OCI-LY3 (cell line): ENCODE measurements around the gene TUBA4B.
"Not testable (repeated sequence)": the region's sequence is repeated elsewhere in the genome, so short reads cannot be mapped to it uniquely, and the experiment has no call there.

Experiments used
- H2AFZ ChIP-seq: fragments of 200-600, 300-600 bp; shearing (Covaris generic); 2 replicates; pipeline ENCODE4 v1.6.0; 2014; ENCODE audit warnings: antibody characterized with exemption, low read depth, low read length
- H3K27ac ChIP-seq: fragments of 200-600, 300-600 bp; sonication (generic); 2 replicates; pipeline ENCODE4 v1.5.1; 2014; ENCODE audit warnings: mild to moderate bottlenecking, low read length, moderate library complexity, mixed read lengths
- H3K27me3 ChIP-seq: fragments of 200-600, 300-600 bp; sonication (generic); 2 replicates; pipeline ENCODE4 v1.6.1; 2014; ENCODE audit warnings: low read depth, low read length, mixed read lengths
- H3K36me3 ChIP-seq: fragments of 200-600, 300-600 bp; sonication (generic); replicated peaks from 2 replicates; pipeline ENCODE3; 2014; ENCODE audit warnings: low read depth, low read length, mixed read lengths
- H3K4me1 ChIP-seq: fragments of 300-600, 200-600 bp; sonication (generic); 2 replicates; pipeline ENCODE4 v1.6.1; 2014; ENCODE audit warnings: low read length, mixed read lengths
- H3K4me2 ChIP-seq: fragments of 200-600, 300-600 bp; sonication (generic); 2 replicates; pipeline ENCODE4 v1.6.1; 2014; ENCODE audit warnings: low read length, mixed read lengths
- H3K4me3 ChIP-seq: fragments of 300-600, 200-600 bp; sonication (generic); 2 replicates; pipeline ENCODE4 v1.5.1; 2014; ENCODE audit warnings: antibody characterized with exemption, mild to moderate bottlenecking, low read length, moderate library complexity
- H3K79me2 ChIP-seq: fragments of 300-600, 200-600 bp; shearing (Covaris generic); 2 replicates; pipeline ENCODE4 v1.6.1; 2014; ENCODE audit warnings: mild to moderate bottlenecking, low read length, mixed read lengths
- H3K9ac ChIP-seq: fragments of 300-600, 200-600 bp; shearing (Covaris generic); 2 replicates; pipeline ENCODE4 v1.6.0; 2014; ENCODE audit warnings: mild to moderate bottlenecking, low read length, moderate library complexity
- H3K9me3 ChIP-seq: fragments of 200-600, 300-600 bp; shearing (Covaris generic); 2 replicates; pipeline ENCODE4 v1.6.1; 2014; ENCODE audit warnings: low read length, mixed read lengths; ENCODE audit not compliant: insufficient read depth
- H4K20me1 ChIP-seq: fragments of 200-600, 300-600 bp; sonication (generic); 2 replicates; pipeline ENCODE4 v1.6.1; 2016; ENCODE audit warnings: low read length, mixed read lengths; ENCODE audit not compliant: insufficient read depth
- CTCF ChIP-seq: fragments of 200-600, 300-600 bp; sonication (generic); IDR thresholded peaks from 2 replicates; pipeline ENCODE4 v1.5.1; 2014; ENCODE audit warnings: antibody characterized with exemption, low read length, low read depth
- EZH2phosphoT487 ChIP-seq: fragments of 200-600 bp; shearing (Covaris generic); IDR thresholded peaks from 2 replicates; pipeline ENCODE4 v1.6.1; 2018; ENCODE audit warnings: antibody characterized with exemption, mixed run types, low read depth

Gene TUBA4B

GRCh38 chr2:219309278-219309677, 56.2 kb downstream of the TUBA4B start, which contains the start of gene PTPRN:
Gene PTPRN (minus strand): TSS chr2:219309401. CDS start chr2:219309332, 69 bp downstream.
- Histone ChIP-seq H3K27ac (no peak within 1 kb of the TSS), H3K36me3 (no peaks in the 10 kb centered on the region), H3K4me2 (no peak within 1 kb of the TSS), H3K27me3 (peaks cover 28% of the 10 kb centered on the region), H3K4me3 (no peak within 1 kb of the TSS), H3K9ac (no peak within 1 kb of the TSS), H4K20me1 (no peaks in the 10 kb centered on the region), H3K79me2 (no peaks in the 10 kb centered on the region), H2AFZ (no peak within 1 kb of the TSS), H3K4me1 (peaks cover 28% of the 10 kb centered on the region), H3K9me3 (no peaks in the 10 kb centered on the region)
- TF ChIP-seq EZH2phosphoT487 = no peak
- TF ChIP-seq CTCF = no peak

- H3K79me2 ChIP-seq, H4K20me1 ChIP-seq, H3K36me3 ChIP-seq, H3K4me2 ChIP-seq, H2AFZ ChIP-seq, H3K9ac ChIP-seq, H3K9me3 ChIP-seq, H3K4me3 ChIP-seq, H3K27me3 ChIP-seq, H3K27ac ChIP-seq: not testable (repeated sequence)
- peaks cover 31% of the 10 kb centered on the region for H3K4me1 ChIP-seq
These were observed 59.7 kb downstream of the TUBA4B start for GRCh38 chr2:219312683-219313263.

- TF ChIP-seq CTCF = no peak
- no peak for TF ChIP-seq EZH2phosphoT487
- H3K27ac ChIP-seq = no peak overlapping the region
- no peak overlapping the region for H3K9ac ChIP-seq
- H3K9me3 ChIP-seq = no peaks in the 10 kb centered on the region
- H2AFZ ChIP-seq = no peak overlapping the region
- no peaks in the 10 kb centered on the region for H4K20me1 ChIP-seq
- no peaks in the 10 kb centered on the region for H3K36me3 ChIP-seq
- no peaks in the 10 kb centered on the region for H3K27me3 ChIP-seq
- H3K79me2 ChIP-seq = no peaks in the 10 kb centered on the region
- H3K4me2 ChIP-seq = no peak overlapping the region
- H3K4me1 ChIP-seq = peaks cover 47% of the 10 kb centered on the region
- H3K4me3 ChIP-seq = no peak overlapping the region
These were observed 61.9 kb downstream of the TUBA4B start for GRCh38 chr2:219314804-219315468.
